Mucosa of rectum (tissue), 2 donors: ENCODE results near the gene CMTM8.

Experiments
- H3K27ac ChIP-seq, 2 donors: one replicate each; pipeline ENCODE4 v1.7.0; 2013; ENCODE audit warnings: inconsistent platforms in 2 of 2, low read depth in 2 of 2, low read length in 2 of 2
- H3K27me3 ChIP-seq, 2 donors: one replicate each; pipeline ENCODE4 v1.7.0; 2013; ENCODE audit warnings: low read length in 2 of 2; ENCODE audit not compliant: control insufficient read depth in 2 of 2, insufficient read depth in 2 of 2
- H3K36me3 ChIP-seq, 2 donors: one replicate each; pipeline ENCODE4 v1.7.0; 2013; ENCODE audit warnings: low read length in 2 of 2; ENCODE audit not compliant: control insufficient read depth in 2 of 2, insufficient read depth in 2 of 2
- H3K4me1 ChIP-seq, 2 donors: one replicate each; pipeline ENCODE4 v1.7.0; 2013; ENCODE audit warnings: low read length in 2 of 2, mild to moderate bottlenecking in 1 of 2; ENCODE audit not compliant: control insufficient read depth in 2 of 2, insufficient read depth in 2 of 2
- H3K4me3 ChIP-seq, 2 donors: one replicate each; pipeline ENCODE4 v1.7.0; 2013; ENCODE audit warnings: low read length in 2 of 2
- H3K9ac ChIP-seq, 2 donors: one replicate each; pipeline ENCODE4 v1.7.0; 2013; ENCODE audit warnings: low read length in 2 of 2, low read depth in 1 of 2, mild to moderate bottlenecking in 1 of 2
- H3K9me3 ChIP-seq, 2 donors: one replicate each; pipeline ENCODE4 v1.7.0; 2013; ENCODE audit warnings: low read length in 2 of 2; ENCODE audit not compliant: control insufficient read depth in 2 of 2
- donor health status: healthy.
- donor health status: Normal muscosa, but diverticular disease.

Gene CMTM8

DNA sequence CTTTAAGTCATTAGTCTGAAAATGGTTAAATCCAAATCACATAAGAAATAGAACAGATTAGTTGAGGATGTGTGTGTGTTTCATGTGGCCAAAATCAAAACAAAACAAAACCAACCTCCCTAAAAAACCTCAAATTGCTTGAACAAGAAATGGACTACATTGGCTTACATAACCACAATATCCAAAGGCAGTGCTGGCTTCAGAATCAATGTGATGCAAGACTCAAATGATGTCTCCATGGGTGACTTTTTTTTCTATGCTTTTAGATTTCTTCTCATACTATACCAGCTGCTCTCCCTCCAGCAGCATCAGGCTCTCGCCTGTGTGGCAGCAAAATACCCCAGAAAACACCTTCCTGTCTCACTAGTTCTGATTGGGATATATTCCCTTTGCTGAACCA is 36.0 kb upstream of the CMTM8 start:
- Histone ChIP-seq H3K9me3 (no peaks in the 10 kb centered on the region), H3K36me3 (no peaks in the 10 kb centered on the region), H3K9ac (no peak overlapping the region), H3K4me1 (no peaks in the 10 kb centered on the region), H3K27me3 (no peaks in the 10 kb centered on the region), H3K27ac (no peak overlapping the region), H3K4me3 (no peak overlapping the region)

DNA sequence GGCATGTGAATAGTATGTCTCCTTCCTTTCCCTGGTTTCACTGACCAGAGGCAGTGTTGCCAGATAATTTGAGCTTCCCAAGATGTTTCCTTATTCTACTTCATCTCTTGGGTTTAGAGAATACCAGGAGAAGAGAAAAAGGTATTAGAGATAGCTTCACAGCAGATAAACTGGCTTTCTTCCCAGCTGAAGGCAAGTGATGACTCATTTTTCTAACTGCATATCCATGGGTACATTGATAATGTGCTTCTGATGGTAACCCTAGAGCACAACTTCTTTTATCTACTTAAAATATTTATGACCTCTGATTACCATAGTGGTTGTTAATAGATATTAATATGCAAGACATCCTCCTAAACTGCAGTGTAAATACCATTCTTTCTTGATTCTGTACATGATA is 34.6 kb upstream of the CMTM8 start:
- H3K4me3 ChIP-seq, result no peak overlapping the region
- H3K9ac ChIP-seq, result no peak overlapping the region
- H3K36me3 ChIP-seq, result no peaks in the 10 kb centered on the region
- no peaks in the 10 kb centered on the region for H3K4me1 ChIP-seq
- H3K27ac ChIP-seq, result no peak overlapping the region
- H3K27me3 ChIP-seq, result no peaks in the 10 kb centered on the region
- H3K9me3 ChIP-seq, result no peaks in the 10 kb centered on the region

DNA sequence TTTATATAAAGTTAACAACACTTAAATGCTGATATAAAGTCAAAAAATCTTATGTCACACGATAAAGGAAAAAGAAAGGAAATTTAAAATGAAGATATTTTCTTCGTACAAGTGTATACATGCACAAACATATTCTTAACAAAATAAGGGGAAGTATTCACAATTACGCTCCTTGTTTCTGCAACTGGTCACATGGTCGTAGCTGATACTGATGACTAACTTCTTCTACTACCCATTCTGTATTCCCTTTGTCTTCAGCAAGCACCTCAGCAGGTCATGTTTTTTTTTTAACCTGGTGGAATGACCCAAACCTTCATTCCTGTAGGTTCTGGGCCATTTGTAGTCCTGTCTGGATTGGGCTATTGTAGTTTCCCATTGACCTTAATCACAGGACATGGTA is 30.0 kb upstream of the CMTM8 start:
- Histone ChIP-seq H3K27ac (no peak overlapping the region), H3K9ac (no peak overlapping the region), H3K4me3 (no peak overlapping the region)

DNA sequence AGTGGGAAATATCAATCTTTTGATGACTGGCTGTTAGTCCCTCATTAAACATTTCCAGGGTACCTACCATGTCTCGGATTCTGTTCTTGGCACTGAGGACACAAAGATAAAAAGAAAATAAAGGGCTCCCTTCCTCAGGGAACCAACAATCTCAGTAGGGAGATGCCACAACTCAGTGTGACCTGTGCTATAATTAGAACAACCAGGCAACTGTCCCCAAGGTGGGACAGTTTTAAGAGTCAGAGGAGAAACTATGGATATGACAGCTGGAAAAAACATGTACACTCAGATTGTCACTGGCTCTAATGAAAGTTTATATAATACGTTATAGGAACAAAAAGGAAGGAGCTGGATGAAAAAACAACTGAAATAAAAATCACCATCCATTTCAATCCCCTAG is 23.3 kb upstream of the CMTM8 start:
- Histone ChIP-seq H3K27ac (no peak overlapping the region), H3K9me3 (peaks cover 0 to 5% of the 10 kb centered on the region in 2 donors), H3K9ac (no peak overlapping the region), H3K4me1 (no peaks in the 10 kb centered on the region), H3K4me3 (no peak overlapping the region), H3K36me3 (no peaks in the 10 kb centered on the region), H3K27me3 (no peaks in the 10 kb centered on the region)

More for the DNA sequence above, 30.0 kb upstream of the CMTM8 start:
- H3K36me3 ChIP-seq, result no peaks in the 10 kb centered on the region
- H3K9me3 ChIP-seq, result no peaks in the 10 kb centered on the region
- H3K27me3 ChIP-seq, result no peaks in the 10 kb centered on the region
- no peaks in the 10 kb centered on the region for H3K4me1 ChIP-seq

DNA sequence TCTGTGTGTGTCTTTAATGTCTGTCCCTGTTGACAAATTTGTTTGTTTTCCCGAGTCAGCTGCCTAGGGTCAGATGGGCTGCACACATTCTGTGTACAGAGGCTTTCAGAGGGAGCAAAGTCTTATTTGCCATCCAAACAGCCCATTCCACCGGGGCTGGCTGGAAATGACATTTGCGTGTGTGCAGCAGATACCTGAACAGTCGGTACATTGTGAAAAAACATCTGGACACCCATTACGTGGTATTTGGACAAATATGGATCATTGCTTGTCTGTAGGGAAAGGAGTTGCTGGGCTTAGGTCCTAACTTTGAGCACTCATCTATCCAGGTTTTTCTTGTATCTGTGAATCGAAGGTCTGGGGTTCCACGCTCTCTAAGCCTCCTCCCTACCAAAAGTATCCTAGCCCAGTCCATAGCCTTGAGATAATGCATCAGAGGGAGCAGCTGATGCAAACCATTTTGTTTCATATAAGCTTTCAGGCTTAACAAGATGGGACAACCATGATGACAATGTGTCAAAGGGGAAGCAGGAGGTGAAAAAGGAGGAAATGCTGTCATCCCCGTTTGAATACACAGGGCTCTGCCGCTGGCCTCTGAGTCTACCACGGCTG is 22.2 kb upstream of the CMTM8 start:
- no peaks in the 10 kb centered on the region for H3K36me3 ChIP-seq

DNA sequence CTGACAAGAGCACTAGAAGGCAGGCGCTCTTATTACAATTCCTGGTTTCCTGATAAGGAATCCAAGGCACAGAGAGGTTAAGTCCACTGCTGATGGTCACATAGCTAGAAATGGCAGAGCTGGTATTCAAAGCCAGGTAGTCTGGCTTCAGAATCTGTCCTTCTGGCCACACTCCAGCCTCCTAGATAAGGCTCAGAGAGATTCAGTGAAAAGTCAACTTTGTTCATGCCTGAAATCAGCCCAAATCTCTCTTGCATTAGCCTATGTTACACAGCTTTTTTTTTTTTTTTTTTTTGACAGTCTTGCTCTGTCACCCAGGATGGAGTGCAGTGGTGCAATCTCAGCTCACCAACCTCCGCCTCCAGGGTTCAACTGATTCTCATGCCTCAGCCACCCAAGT is 21.1 kb upstream of the CMTM8 start:
- Histone ChIP-seq H3K9me3 (peaks cover 0 to 5% of the 10 kb centered on the region in 2 donors), H3K27ac (no peak overlapping the region), H3K36me3 (no peaks in the 10 kb centered on the region), H3K4me1 (no peaks in the 10 kb centered on the region), H3K27me3 (no peaks in the 10 kb centered on the region), H3K9ac (no peak overlapping the region), H3K4me3 (no peak overlapping the region)

More for the DNA sequence above, 22.2 kb upstream of the CMTM8 start:
- Histone ChIP-seq H3K9me3 (peaks cover 0 to 5% of the 10 kb centered on the region in 2 donors), H3K27ac (no peak overlapping the region), H3K9ac (no peak overlapping the region), H3K4me1 (no peaks in the 10 kb centered on the region), H3K27me3 (no peaks in the 10 kb centered on the region), H3K4me3 (peak overlapping the region in 1 of 2 donors; percentile 2)

DNA sequence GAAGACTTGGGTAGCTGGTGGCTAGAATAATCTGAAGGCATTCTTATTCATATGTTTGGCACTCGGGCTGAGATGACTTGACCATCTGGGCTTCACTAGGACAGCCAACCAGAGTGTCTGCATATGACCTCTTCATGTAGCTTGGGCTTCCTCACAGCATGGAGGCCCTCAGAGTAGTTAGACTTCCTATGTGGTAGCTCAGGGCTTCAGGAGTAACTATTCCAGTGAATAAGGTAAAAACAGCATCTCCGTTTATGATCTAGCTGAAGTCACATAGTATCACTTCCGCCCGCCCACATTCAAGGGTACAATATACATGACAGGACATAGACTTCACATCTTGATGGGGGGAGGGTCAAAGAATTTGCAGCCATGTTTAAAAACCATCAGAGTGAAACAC is 18.9 kb upstream of the CMTM8 start:
- Histone ChIP-seq H3K27me3 (no peaks in the 10 kb centered on the region), H3K9me3 (peaks cover 0 to 5% of the 10 kb centered on the region in 2 donors), H3K9ac (no peak overlapping the region), H3K27ac (no peak overlapping the region), H3K4me3 (no peak overlapping the region), H3K4me1 (no peaks in the 10 kb centered on the region), H3K36me3 (no peaks in the 10 kb centered on the region)

DNA sequence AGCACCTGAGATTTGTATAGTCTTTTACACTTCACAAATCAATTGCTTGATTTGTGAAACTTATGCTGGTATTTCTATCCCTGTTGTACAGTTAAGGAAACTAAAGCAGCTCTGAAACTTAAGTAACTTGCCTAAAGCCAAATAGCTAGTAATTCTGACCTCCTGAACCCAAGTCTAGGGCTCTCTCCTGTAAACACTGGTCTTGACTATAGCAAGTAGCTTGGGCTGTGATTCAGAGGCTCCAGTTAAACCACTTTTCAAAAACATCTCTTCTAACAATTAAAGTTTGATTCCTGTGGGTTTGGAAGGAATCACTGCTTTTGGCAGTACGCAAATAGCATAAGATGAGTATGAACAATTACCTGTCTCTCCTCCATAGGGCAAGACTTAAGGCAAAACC is 18.5 kb upstream of the CMTM8 start:
- Histone ChIP-seq H3K4me3 (no peak overlapping the region), H3K27ac (no peak overlapping the region), H3K9me3 (peaks cover 0 to 5% of the 10 kb centered on the region in 2 donors), H3K9ac (no peak overlapping the region), H3K36me3 (no peaks in the 10 kb centered on the region), H3K4me1 (no peaks in the 10 kb centered on the region), H3K27me3 (no peaks in the 10 kb centered on the region)

DNA sequence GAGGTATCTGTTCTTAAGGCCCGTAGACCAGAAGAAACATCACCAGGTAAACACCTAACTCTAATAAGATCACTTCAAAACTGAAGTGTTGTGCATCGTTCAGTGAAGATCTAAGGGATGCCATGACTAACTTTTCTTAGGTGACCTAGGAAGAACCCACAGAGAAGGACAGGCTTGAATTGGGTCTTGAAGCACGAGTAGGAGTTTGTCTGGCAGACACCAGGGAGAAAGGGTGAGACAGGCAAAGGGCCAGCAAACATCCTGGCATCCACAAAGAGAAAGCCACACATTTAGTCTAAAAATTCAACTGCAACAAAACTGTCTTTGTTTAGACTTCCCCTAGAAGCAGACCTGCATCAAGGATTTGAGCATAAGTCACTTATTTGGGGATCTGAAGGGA is 15.5 kb upstream of the CMTM8 start:
- Histone ChIP-seq H3K4me1 (no peaks in the 10 kb centered on the region), H3K9me3 (peaks cover 0 to 5% of the 10 kb centered on the region in 2 donors), H3K27ac (no peak overlapping the region), H3K4me3 (no peak overlapping the region), H3K9ac (no peak overlapping the region), H3K36me3 (no peaks in the 10 kb centered on the region), H3K27me3 (no peaks in the 10 kb centered on the region)

DNA sequence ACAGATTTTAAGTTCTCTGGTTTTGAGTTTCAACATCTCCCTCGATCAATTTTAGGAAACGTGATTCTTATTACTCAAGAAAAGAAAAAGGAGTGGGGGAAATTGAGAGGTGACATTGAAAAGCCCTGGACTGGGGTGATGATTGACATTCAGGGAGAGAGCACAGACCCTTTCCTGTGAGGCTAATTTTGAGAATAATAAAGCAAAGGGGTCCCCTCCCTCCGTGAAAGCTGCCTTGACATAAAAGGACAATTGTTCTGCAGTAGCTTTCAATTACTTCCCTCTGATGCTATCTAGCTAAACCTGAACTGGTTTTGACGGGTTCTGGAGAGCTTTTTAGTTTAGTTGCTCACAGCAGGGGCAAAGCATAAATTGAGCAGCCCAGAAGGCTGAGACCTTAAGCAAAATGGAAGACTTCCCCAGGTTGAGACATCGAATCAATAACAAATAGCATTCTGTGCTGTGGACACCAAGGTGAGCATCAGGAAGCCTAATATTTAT is 14.4 kb upstream of the CMTM8 start:
- H3K4me3 ChIP-seq, result no peak overlapping the region
- no peaks in the 10 kb centered on the region for H3K27me3 ChIP-seq
- no peaks in the 10 kb centered on the region for H3K36me3 ChIP-seq
- no peaks in the 10 kb centered on the region for H3K4me1 ChIP-seq
- peaks cover 0 to 5% of the 10 kb centered on the region in 2 donors for H3K9me3 ChIP-seq
- H3K27ac ChIP-seq, result no peak overlapping the region
- no peak overlapping the region for H3K9ac ChIP-seq
